OCI-LY1 (cell line): ENCODE results near the gene KRT17.

Experiments used
- EZH2 ChIP-seq: fragments of 200-600 bp; sonication (generic), shearing (Covaris generic); IDR thresholded peaks from 2 replicates; pipeline ENCODE4 v1.8.0; 2017; ENCODE audit warnings: borderline replicate concordance, mixed run types, mild to moderate bottlenecking, antibody characterized with exemption, low read length, moderate library complexity, mixed read lengths
- TF ChIP-seq, protein P1 (sequence below): fragments of 200-600 bp; sonication (generic), shearing (Covaris generic); IDR thresholded peaks from 2 replicates; pipeline ENCODE4 v1.5.1; 2017; ENCODE audit warnings: mild to moderate bottlenecking, antibody characterized with exemption, low read length, moderate library complexity, mixed read lengths

DNA sequence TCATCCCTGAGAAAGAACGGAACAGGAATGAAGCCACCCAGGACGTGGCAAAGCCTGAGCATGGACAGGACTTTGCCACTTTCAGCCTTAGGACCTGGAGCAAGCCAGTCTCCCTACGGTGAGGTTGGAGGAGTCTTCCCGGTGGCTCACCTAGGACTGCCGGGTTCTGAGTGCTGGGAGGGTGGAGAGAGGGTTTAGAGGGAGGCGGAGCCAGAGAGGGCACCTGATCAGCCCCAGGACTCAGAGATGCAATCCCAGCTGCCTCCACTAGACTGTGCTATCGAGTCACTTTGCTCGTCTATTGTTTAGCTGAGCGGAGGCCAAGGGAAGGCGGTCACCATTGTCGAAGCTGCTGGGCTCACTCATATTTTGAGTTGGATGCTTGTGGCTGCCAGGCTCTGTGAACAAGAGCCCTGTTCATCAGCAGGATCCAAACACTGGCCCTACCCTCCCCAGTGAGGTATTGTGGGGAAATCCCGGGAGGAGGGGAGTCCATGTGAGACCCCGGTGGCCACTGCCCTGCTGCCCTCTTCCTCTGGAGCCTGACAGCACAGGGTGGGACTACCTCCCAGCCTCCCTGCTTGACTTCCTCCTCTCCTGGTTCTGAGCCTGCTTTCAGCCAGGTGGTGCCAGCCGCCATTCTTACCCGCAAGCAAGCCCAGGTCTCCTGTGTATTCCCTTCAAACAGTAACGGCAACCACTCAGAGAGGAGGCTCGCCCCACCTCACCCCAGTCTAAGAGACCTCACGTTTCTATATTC lies 44.7 kb downstream of the KRT17 start:
- TF ChIP-seq, protein P1, sequence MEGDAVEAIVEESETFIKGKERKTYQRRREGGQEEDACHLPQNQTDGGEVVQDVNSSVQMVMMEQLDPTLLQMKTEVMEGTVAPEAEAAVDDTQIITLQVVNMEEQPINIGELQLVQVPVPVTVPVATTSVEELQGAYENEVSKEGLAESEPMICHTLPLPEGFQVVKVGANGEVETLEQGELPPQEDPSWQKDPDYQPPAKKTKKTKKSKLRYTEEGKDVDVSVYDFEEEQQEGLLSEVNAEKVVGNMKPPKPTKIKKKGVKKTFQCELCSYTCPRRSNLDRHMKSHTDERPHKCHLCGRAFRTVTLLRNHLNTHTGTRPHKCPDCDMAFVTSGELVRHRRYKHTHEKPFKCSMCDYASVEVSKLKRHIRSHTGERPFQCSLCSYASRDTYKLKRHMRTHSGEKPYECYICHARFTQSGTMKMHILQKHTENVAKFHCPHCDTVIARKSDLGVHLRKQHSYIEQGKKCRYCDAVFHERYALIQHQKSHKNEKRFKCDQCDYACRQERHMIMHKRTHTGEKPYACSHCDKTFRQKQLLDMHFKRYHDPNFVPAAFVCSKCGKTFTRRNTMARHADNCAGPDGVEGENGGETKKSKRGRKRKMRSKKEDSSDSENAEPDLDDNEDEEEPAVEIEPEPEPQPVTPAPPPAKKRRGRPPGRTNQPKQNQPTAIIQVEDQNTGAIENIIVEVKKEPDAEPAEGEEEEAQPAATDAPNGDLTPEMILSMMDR, result peak; percentile 77
- TF ChIP-seq EZH2, result no peak
